ENCODE measurements around the gene KASH5. TPM values are rescaled to one million over a fixed set of nuclear protein-coding genes. Genes with fewer than 3 reads are reported as not detected.

KASH5 gene
- total and polyA plus RNA-seq, 2 of the 4 experiments (the other 2 are of a cell fraction), result not detected

- Histone ChIP-seq H3K14ac (replicated peaks; ENCODE audit: low read depth, low read length) (no peak overlapping the region), H4K8ac (ENCODE audit: low read depth in 2 of 2, low read length in 2 of 2) (no peak overlapping the region), H3K79me1 (ENCODE audit: low read depth in 1 of 2, low read length in 2 of 2) (peaks cover 9 to 22% of the 10 kb centered on the region in 2 experiments; a peak in 3 of 4 replicates), H2AK9ac (replicated peaks; ENCODE audit: low read depth, low read length, poor library complexity) (no peak overlapping the region), H3K9ac (ENCODE audit: low read depth, low read length) (no peak overlapping the region), H3K23ac (ENCODE audit: low read depth, low read length) (no peak overlapping the region), H2AK5ac (ENCODE audit: low read depth, low read length) (no peak overlapping the region), H3K36me3 (ENCODE audit: control insufficient read depth, insufficient read depth, low read length) (peaks cover 5% of the 10 kb centered on the region), H4K20me1 (ENCODE audit: insufficient read depth, low read length) (no peaks in the 10 kb centered on the region), H2BK20ac (ENCODE audit: low read depth, low read length) (no peak overlapping the region), H3K4me3 (ENCODE audit: insufficient read depth, low read depth, low read length) (no peak overlapping the region), H2BK5ac (ENCODE audit: low read depth, low read length, poor library complexity, severe bottlenecking) (no peak overlapping the region), H3K56ac (ENCODE audit: extremely low read depth, insufficient read depth, low read length) (no peak overlapping the region), H3K27me3 (ENCODE audit: control insufficient read depth, insufficient read depth, low read length) (no peaks in the 10 kb centered on the region), H3K9me1 (ENCODE audit: insufficient read depth, low read length) (0 out of 2 replicates have a peak, but pooled peaks cover 5% of the 10 kb centered on the region), H2BK15ac (ENCODE audit: low read depth, low read length) (no peak overlapping the region), H3K9me3 (ENCODE audit: control insufficient read depth, insufficient read depth, low read length) (no peaks in the 10 kb centered on the region), H3K27ac (ENCODE audit: insufficient read depth, low read length) (no peak overlapping the region), H2AFZ (replicated peaks; ENCODE audit: low read length, poor library complexity) (no peak overlapping the region), H3K4me2 (ENCODE audit: low read depth, low read length) (no peak overlapping the region), H3K4ac (ENCODE audit: low read depth, low read length) (no peak overlapping the region), H4K5ac (ENCODE audit: low read depth, low read length) (no peak overlapping the region), H4K91ac (ENCODE audit: insufficient read depth, low read depth, low read length) (no peak overlapping the region), H3K18ac (ENCODE audit: low read depth, low read length) (no peak overlapping the region), H2BK120ac (ENCODE audit: low read depth, low read length) (no peak overlapping the region), H3K4me1 (ENCODE audit: control insufficient read depth, insufficient read depth, low read length) (no peaks in the 10 kb centered on the region)
- no peak for TF ChIP-seq FOS (IDR thresholded peaks at IDR 0.05; ENCODE audit: low read depth, low read length)
- no peak for TF ChIP-seq SMC3 (IDR thresholded peaks at IDR 0.05; ENCODE audit: low read depth, low read length)
- TF ChIP-seq NFE2L2 (IDR thresholded peaks at IDR 0.05; ENCODE audit: low read depth, low read length), result no peak
- no peak for TF ChIP-seq RAD21 (IDR thresholded peaks at IDR 0.05; ENCODE audit: low read length)
- TF ChIP-seq POLR2A (IDR thresholded peaks at IDR 0.05; ENCODE audit: low read depth, low read length), result no peak
- no peak for TF ChIP-seq USF2 (IDR thresholded peaks at IDR 0.05; ENCODE audit: low read depth, low read length)
- no peak for TF ChIP-seq MAFK (IDR thresholded peaks at IDR 0.05; ENCODE audit: low read depth, low read length)
- TF ChIP-seq RCOR1 (IDR thresholded peaks at IDR 0.05; ENCODE audit: insufficient replicate concordance, low read length), result no peak
- no peak for TF ChIP-seq MXI1 (IDR thresholded peaks at IDR 0.05; ENCODE audit: borderline replicate concordance, low read depth, low read length)
- no peak for TF ChIP-seq RFX5 (IDR thresholded peaks at IDR 0.05; ENCODE audit: low read depth, low read length)
- no peak for TF ChIP-seq CHD1 (IDR thresholded peaks at IDR 0.05; ENCODE audit: low read depth, low read length)
- no peak for TF ChIP-seq BHLHE40 (IDR thresholded peaks at IDR 0.05; ENCODE audit: low read depth, low read length)
- no peak for TF ChIP-seq CTCF (conservative IDR thresholded peaks at IDR 0.05; ENCODE audit: low read depth, low read length)
- TF ChIP-seq ELK1 (IDR thresholded peaks at IDR 0.05; ENCODE audit: borderline replicate concordance, low read depth, low read length), result no peak
- no peak for ATAC-seq (ENCODE audit: low read depth)
- dilution Hi-C loops (cut with HindIII; ENCODE audit: low sequenced_read_pairs, unreplicated experiment) (no loop called here), in situ Hi-C loops (cut with MboI; ENCODE audit: low sequenced_read_pairs) (no loop called here), intact Hi-C loops (cut with micrococcal nuclease) (no loop called here)
- DNase-seq, result no peak
- BruUV-seq (replicated peaks), result no TSS peak
- no CpG with 5 or more reads among the region's 5 CpGs for WGBS, 2 experiments (ENCODE audit: extremely low coverage in 2 of 2, insufficient read length in 1 of 2)
- ChIA-PET POLR2A (ENCODE audit: unreplicated experiment) (no interaction called here), CTCF (no interaction called here)
Measured at GRCh38 chr19:49458567-49458903, 70.5 kb downstream of the KASH5 start.

Measured in IMR-90 (cell line).